ENCODE measurements around the gene LENG8.

The LENG8 gene

DNA sequence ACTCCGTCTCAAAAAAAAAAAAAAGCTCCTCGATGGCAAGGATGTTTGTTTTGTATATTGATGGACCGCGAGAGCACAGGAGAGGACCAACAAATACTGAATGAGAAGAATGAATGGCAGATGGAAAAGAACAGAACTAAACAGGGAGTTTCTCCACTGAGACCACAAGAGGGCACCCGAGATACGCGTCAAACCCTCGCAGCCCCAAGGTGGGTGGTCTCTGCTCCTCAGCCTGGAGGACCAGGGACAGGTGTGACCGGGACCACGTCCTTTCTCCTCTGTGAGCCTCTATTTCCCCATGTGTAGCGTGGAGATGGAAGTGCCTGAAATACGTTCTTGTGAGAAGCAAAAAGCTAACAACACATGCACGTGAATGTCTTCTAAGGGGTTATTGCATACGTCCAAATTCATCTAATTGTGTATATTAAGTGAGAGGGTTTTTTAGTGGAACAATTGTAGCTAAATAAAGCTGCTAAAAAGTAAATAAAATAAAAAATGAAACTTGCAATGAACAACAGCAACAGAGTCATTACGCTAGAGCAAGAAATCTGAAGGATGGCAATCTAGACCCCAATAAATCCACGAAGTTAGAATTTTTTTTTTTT lies 32.4 kb downstream of the LENG8 start:
- H3K9ac ChIP-seq (ENCODE audit: low read length), result no peak overlapping the region
- no peak overlapping the region for H3K27ac ChIP-seq (ENCODE audit: low read depth, low read length)
- H3K36me3 ChIP-seq (ENCODE audit: low read length), result no peaks in the 10 kb centered on the region
- no peak overlapping the region for H3K4me3 ChIP-seq (ENCODE audit: insufficient read depth, low read length, poor library complexity, severe bottlenecking)
- no peak overlapping the region for H2AFZ ChIP-seq (ENCODE audit: low read depth, low read length, severe bottlenecking)
- H3K9me3 ChIP-seq (ENCODE audit: insufficient read depth, low read length), result no peaks in the 10 kb centered on the region
- H3K79me2 ChIP-seq (ENCODE audit: insufficient read depth, low read length), result no peaks in the 10 kb centered on the region
- no peaks in the 10 kb centered on the region for H4K20me1 ChIP-seq (ENCODE audit: low read depth, low read length)
- TF ChIP-seq, protein P1, sequence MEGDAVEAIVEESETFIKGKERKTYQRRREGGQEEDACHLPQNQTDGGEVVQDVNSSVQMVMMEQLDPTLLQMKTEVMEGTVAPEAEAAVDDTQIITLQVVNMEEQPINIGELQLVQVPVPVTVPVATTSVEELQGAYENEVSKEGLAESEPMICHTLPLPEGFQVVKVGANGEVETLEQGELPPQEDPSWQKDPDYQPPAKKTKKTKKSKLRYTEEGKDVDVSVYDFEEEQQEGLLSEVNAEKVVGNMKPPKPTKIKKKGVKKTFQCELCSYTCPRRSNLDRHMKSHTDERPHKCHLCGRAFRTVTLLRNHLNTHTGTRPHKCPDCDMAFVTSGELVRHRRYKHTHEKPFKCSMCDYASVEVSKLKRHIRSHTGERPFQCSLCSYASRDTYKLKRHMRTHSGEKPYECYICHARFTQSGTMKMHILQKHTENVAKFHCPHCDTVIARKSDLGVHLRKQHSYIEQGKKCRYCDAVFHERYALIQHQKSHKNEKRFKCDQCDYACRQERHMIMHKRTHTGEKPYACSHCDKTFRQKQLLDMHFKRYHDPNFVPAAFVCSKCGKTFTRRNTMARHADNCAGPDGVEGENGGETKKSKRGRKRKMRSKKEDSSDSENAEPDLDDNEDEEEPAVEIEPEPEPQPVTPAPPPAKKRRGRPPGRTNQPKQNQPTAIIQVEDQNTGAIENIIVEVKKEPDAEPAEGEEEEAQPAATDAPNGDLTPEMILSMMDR (IDR thresholded peaks at IDR 0.05; ENCODE audit: insufficient read depth, low read length, poor library complexity, severe bottlenecking), result peak; percentile 32
- TF ChIP-seq EZH2phosphoT487 (conservative IDR thresholded peaks at IDR 0.05; ENCODE audit: low read length), result no peak
- no peaks in the 10 kb centered on the region for H3K27me3 ChIP-seq (ENCODE audit: low read length)
- no peaks in the 10 kb centered on the region for H3K9me2 ChIP-seq (replicated peaks; ENCODE audit: insufficient read depth, low read length)
- H3K4me2 ChIP-seq (ENCODE audit: low read depth, low read length, poor library complexity, severe bottlenecking), result no peak overlapping the region
- H3F3A ChIP-seq (ENCODE audit: insufficient read depth), result no peaks in the 10 kb centered on the region

DNA sequence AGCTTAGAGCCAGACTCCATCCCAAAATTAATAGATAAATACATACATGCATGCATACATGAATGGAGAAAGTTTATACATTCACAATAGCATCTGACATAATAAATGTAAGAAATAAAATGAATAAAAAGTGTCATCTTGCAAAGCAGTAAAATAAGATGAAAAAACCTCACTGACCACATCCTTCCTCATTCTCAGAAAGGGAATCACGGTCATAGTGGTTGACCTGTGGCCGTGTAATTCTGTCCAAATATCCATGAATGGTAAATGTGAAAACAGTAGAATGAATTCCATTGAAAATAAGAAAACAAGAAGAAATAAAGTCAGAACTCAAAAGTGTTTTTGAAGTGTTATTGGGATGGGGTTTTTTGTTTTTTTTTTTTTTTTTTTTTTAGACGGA lies 33.9 kb downstream of the LENG8 start:
- H3K36me3 ChIP-seq (ENCODE audit: low read length), result no peaks in the 10 kb centered on the region
- no peaks in the 10 kb centered on the region for H3K79me2 ChIP-seq (ENCODE audit: insufficient read depth, low read length)
- no peak overlapping the region for H3K27ac ChIP-seq (ENCODE audit: low read depth, low read length)
- H3K4me2 ChIP-seq (ENCODE audit: low read depth, low read length, poor library complexity, severe bottlenecking), result no peak overlapping the region
- no peak overlapping the region for H3K9ac ChIP-seq (ENCODE audit: low read length)
- H4K20me1 ChIP-seq (ENCODE audit: low read depth, low read length), result no peaks in the 10 kb centered on the region
- no peak overlapping the region for H3K4me3 ChIP-seq (ENCODE audit: insufficient read depth, low read length, poor library complexity, severe bottlenecking)
- H3F3A ChIP-seq (ENCODE audit: insufficient read depth), result no peaks in the 10 kb centered on the region
- H3K27me3 ChIP-seq (ENCODE audit: low read length), result no peaks in the 10 kb centered on the region
- H3K9me3 ChIP-seq (ENCODE audit: insufficient read depth, low read length), result no peaks in the 10 kb centered on the region
- TF ChIP-seq, protein P1 (IDR thresholded peaks at IDR 0.05; ENCODE audit: insufficient read depth, low read length, poor library complexity, severe bottlenecking), result no peak
- TF ChIP-seq EZH2phosphoT487 (conservative IDR thresholded peaks at IDR 0.05; ENCODE audit: low read length), result no peak
- H3K9me2 ChIP-seq (replicated peaks; ENCODE audit: insufficient read depth, low read length), result no peaks in the 10 kb centered on the region
- no peak overlapping the region for H2AFZ ChIP-seq (ENCODE audit: low read depth, low read length, severe bottlenecking)

DNA sequence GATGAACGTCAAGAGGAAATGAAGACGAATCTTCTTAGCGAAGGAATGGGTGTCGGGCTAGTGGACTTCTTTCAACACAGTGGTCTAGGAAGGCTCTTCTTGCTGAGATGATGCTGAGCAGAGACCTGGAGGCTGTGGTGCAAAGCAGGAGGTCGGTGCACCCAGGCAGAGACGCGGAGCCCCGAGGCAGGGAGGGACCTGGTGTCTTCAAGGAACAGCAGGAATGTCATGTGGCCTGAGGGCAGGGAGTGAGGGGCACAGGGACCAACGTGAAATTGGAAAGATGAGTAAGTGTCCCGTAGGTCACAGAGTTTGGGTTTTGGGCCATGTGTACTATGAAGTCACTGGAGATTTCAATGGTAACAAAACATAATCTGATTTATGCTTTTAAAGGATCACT lies 35.5 kb downstream of the LENG8 start:
- no peak for TF ChIP-seq EZH2phosphoT487 (conservative IDR thresholded peaks at IDR 0.05; ENCODE audit: low read length)
- TF ChIP-seq, protein P1 (IDR thresholded peaks at IDR 0.05; ENCODE audit: insufficient read depth, low read length, poor library complexity, severe bottlenecking), result no peak
- no peak overlapping the region for H3K9ac ChIP-seq (ENCODE audit: low read length)
- H3K9me3 ChIP-seq (ENCODE audit: insufficient read depth, low read length), result no peaks in the 10 kb centered on the region
- no peaks in the 10 kb centered on the region for H4K20me1 ChIP-seq (ENCODE audit: low read depth, low read length)
- H2AFZ ChIP-seq (ENCODE audit: low read depth, low read length, severe bottlenecking), result no peak overlapping the region
- no peaks in the 10 kb centered on the region for H3K9me2 ChIP-seq (replicated peaks; ENCODE audit: insufficient read depth, low read length)
- no peaks in the 10 kb centered on the region for H3K79me2 ChIP-seq (ENCODE audit: insufficient read depth, low read length)
- H3K36me3 ChIP-seq (ENCODE audit: low read length), result no peaks in the 10 kb centered on the region
- H3K4me3 ChIP-seq (ENCODE audit: insufficient read depth, low read length, poor library complexity, severe bottlenecking), result no peak overlapping the region
- H3K4me2 ChIP-seq (ENCODE audit: low read depth, low read length, poor library complexity, severe bottlenecking), result no peak overlapping the region
- H3K27me3 ChIP-seq (ENCODE audit: low read length), result no peaks in the 10 kb centered on the region
- H3K27ac ChIP-seq (ENCODE audit: low read depth, low read length), result no peak overlapping the region
- H3F3A ChIP-seq (ENCODE audit: insufficient read depth), result no peaks in the 10 kb centered on the region

Measured in SU-DHL-6 (cell line).